Colon (tissue), 2 donors: ENCODE results near the gene CEP19.

Experiments
- FAIRE-seq: peaks from 2 replicates; lab custom pipeline; 2012; peaks lifted over from hg19 to GRCh38; lab: Jason Lieb, UNC
- donor health status: control.
- donor health status: control.

The CEP19 gene

GRCh38 chr3:196708467-196708866 is 3.6 kb downstream of the CEP19 start:
- no peak for FAIRE-seq

GRCh38 chr3:196707566-196707965 is 4.5 kb downstream of the CEP19 start:
- no peak for FAIRE-seq

- FAIRE-seq: no peak
Measured at GRCh38 chr3:196706731-196707130, 5.3 kb downstream of the CEP19 start.

GRCh38 chr3:196706327-196706726 is 5.7 kb downstream of the CEP19 start:
- FAIRE-seq: no peak

- FAIRE-seq: no peak
Measured at GRCh38 chr3:196700801-196701200, 11.2 kb downstream of the CEP19 start.

GRCh38 chr3:196699749-196700148 is 12.3 kb downstream of the CEP19 start:
- no peak for FAIRE-seq

GRCh38 chr3:196697270-196697669 is 14.8 kb downstream of the CEP19 start:
- FAIRE-seq: no peak

- FAIRE-seq: no peak
Measured at GRCh38 chr3:196695849-196696226, 16.2 kb downstream of the CEP19 start.

GRCh38 chr3:196694941-196695848 is 16.9 kb downstream of the CEP19 start:
- no peak for FAIRE-seq

GRCh38 chr3:196694202-196694638 is 17.8 kb downstream of the CEP19 start:
- no peak for FAIRE-seq

- FAIRE-seq: no peak
Measured at GRCh38 chr3:196691386-196691785, 20.7 kb downstream of the CEP19 start.

- FAIRE-seq: no peak
Measured at GRCh38 chr3:196689941-196690660, 21.9 kb downstream of the CEP19 start.

- FAIRE-seq: no peak
Measured at GRCh38 chr3:196688349-196688748, 23.7 kb downstream of the CEP19 start.

- no peak for FAIRE-seq
Measured at GRCh38 chr3:196686436-196686835, 25.6 kb downstream of the CEP19 start.

GRCh38 chr3:196684548-196685407 is 27.3 kb downstream of the CEP19 start:
- FAIRE-seq: no peak

GRCh38 chr3:196677931-196678330 is 34.1 kb downstream of the CEP19 start:
- FAIRE-seq: no peak

GRCh38 chr3:196677353-196677752 is 34.7 kb downstream of the CEP19 start:
- no peak for FAIRE-seq

- no peak for FAIRE-seq
Measured at GRCh38 chr3:196673632-196674031, 38.4 kb downstream of the CEP19 start.

GRCh38 chr3:196670339-196670738 is 41.7 kb downstream of the CEP19 start:
- no peak for FAIRE-seq

- FAIRE-seq: no peak
Measured at GRCh38 chr3:196667056-196667825, 44.8 kb downstream of the CEP19 start.

- no peak for FAIRE-seq
Measured at GRCh38 chr3:196666001-196666867, 45.8 kb downstream of the CEP19 start.
